ENCODE data around the gene PEX11G. TPM values are rescaled to one million over a fixed set of nuclear protein-coding genes. Genes with fewer than 3 reads are reported as not detected.
A peak's percentile ranks its signal among the peaks of the same experiment; 100 is the strongest.

PEX11G gene
- total and polyA plus RNA-seq, 9 of the 15 experiments (the other 6 are each of a cell fraction or from before 2014, with no cell fraction given) = 0.07 to 3.2 (median 0.70) TPM; not detected in 1

GRCh38 chr19:7534531-7535046 lies 45.8 kb upstream of the PEX11G start:
- Histone ChIP-seq H3K9ac (ENCODE audit: insufficient read depth in 1 of 2, low read depth in 2 of 2, low read length in 2 of 2) (peak overlapping the region; percentile 32 to 96; a peak in 3 of 4 replicates), H3K4me2 (ENCODE audit: insufficient read depth, low read length) (peak overlapping the region; percentile 98), H3K9me1 (ENCODE audit: control insufficient read depth, insufficient read depth, low read length) (no peaks in the 10 kb centered on the region), H3K79me2 (ENCODE audit: control insufficient read depth, insufficient read depth, low read length) (no peaks in the 10 kb centered on the region; the same call in 2 of the 3 replicates), H4K20me1 (replicated peaks; ENCODE audit: control insufficient read depth, insufficient read depth, low read length) (no peaks in the 10 kb centered on the region), H3K27ac (ENCODE audit: extremely low read depth, low read depth, low read length) (no peak overlapping the region), H2AFZ (ENCODE audit: low read depth, low read length) (peak overlapping the region; percentile 100), H3K36me3 (ENCODE audit: control insufficient read depth, insufficient read depth, low read length) (peaks cover 10% of the 10 kb centered on the region; the same call in 1 of the 3 replicates), H3K4me3 (peak overlapping the region; percentile 81), H3K9me3 (replicated peaks; ENCODE audit: control insufficient read depth, insufficient read depth, low read depth, low read length) (no peaks in the 10 kb centered on the region), H3K27me3 (ENCODE audit: control insufficient read depth in 2 of 2, insufficient read depth in 2 of 2, low read length in 2 of 2) (no peaks in the 10 kb centered on the region), H3K4me1 (replicated peaks in 1 of 2; ENCODE audit: control insufficient read depth in 2 of 2, insufficient read depth in 2 of 2, low read length in 2 of 2) (peaks cover 10 to 35% of the 10 kb centered on the region in 2 experiments)
- DNase-seq (ENCODE audit: extremely low read depth in 1 of 4, low spot score in 3 of 4) = peak; percentile 54 to 64 (median 58)
- BruUV-seq (replicated peaks) = no TSS peak
- in situ Hi-C loops (cut with MboI) (no loop called here), intact Hi-C loops (cut with micrococcal nuclease) (no loop called here)
- POLR2A ChIA-PET = interaction anchor here (0.6 to 1.8 kb wide), 6 partner anchors 12 to 127 kb away, joined by 3 to 9 read pairs (median 3); partner anchors contain the start of genes MCOLN1 and ZNF358
- CTCF ChIA-PET (ENCODE audit: low intra/inter-chr PET ratio) = no interaction called here
- WGBS (ENCODE audit: insufficient coverage, low coverage, missing lambda C conversion rate) = 3% methylated on average over 27 of the region's 27 CpGs
- peak; percentile 51 for FAIRE-seq
- ATAC-seq = peak; percentile 75
- TF ChIP-seq BMI1 (IDR thresholded peaks at IDR 0.05; ENCODE audit: low read length) (no peak), POU5F1 (IDR thresholded peaks at IDR 0.05; ENCODE audit: borderline replicate concordance, low read depth, low read length, partially characterized antibody) (no peak), NRF1 (conservative IDR thresholded peaks at IDR 0.05 in 1 of 2, IDR thresholded peaks at IDR 0.05 in 1 of 2) (no peak), CTCF (IDR thresholded peaks at IDR 0.05 in 2 of 3, conservative IDR thresholded peaks at IDR 0.05 in 1 of 3; ENCODE audit: insufficient read depth in 2 of 3, low read depth in 1 of 3, low read length in 3 of 3) (0 out of 6 replicates have a peak, but pooled peaks of 2 of the 3 experiments have one; percentile 6 to 18), U2AF2 (optimal IDR thresholded peaks at IDR 0.05; ENCODE audit: low read depth, low read length) (no peak), CTBP1 (IDR thresholded peaks at IDR 0.05; ENCODE audit: borderline replicate concordance) (peak; percentile 37), HDAC2 (IDR thresholded peaks at IDR 0.05) (peak; percentile 14; the same call in 1 of the 2 replicates), HSF4 (CRISPR knock-in tag; IDR thresholded peaks at IDR 0.05; ENCODE audit: borderline replicate concordance) (no peak), NUFIP1 (IDR thresholded peaks at IDR 0.05; ENCODE audit: partially characterized antibody) (no peak), THRB (CRISPR knock-in tag; conservative IDR thresholded peaks at IDR 0.05) (no peak), NKRF (IDR thresholded peaks at IDR 0.05; ENCODE audit: borderline replicate concordance) (no peak), CTCFL (IDR thresholded peaks at IDR 0.05; ENCODE audit: borderline replicate concordance, insufficient read depth, low read depth, low read length, poor library complexity, severe bottlenecking) (peak; percentile 62)

Measured in K562 (cell line).